Islet precursor cell (in vitro differentiated cells): ENCODE data around the gene LMO2.
A peak's percentile ranks its signal among the peaks of the same experiment; 100 is the strongest.

Experiments
- DNase-seq: peaks from one replicate; pipeline ENCODE4 v3.0.0-alpha.2; 2018

Gene LMO2

GRCh38 chr11:33885338-33886005, 6.4 kb downstream of the LMO2 start:
- DNase-seq, result no peak

- DNase-seq, result no peak
Observed at GRCh38 chr11:33884601-33885000, 7.3 kb downstream of the LMO2 start.

- DNase-seq, result no peak
Observed at GRCh38 chr11:33884035-33884434, 7.8 kb downstream of the LMO2 start.

GRCh38 chr11:33881651-33882503, 10.0 kb downstream of the LMO2 start:
- no peak for DNase-seq

- DNase-seq, result no peak
Observed at GRCh38 chr11:33880979-33881378, 10.9 kb downstream of the LMO2 start.

- no peak for DNase-seq
Observed at GRCh38 chr11:33879375-33879774, 12.5 kb downstream of the LMO2 start.

GRCh38 chr11:33877038-33877437, 14.8 kb downstream of the LMO2 start:
- DNase-seq, result no peak

- DNase-seq, result no peak
Observed at GRCh38 chr11:33875621-33876294, 16.1 kb downstream of the LMO2 start.

GRCh38 chr11:33874910-33875490, 16.9 kb downstream of the LMO2 start:
- no peak for DNase-seq

- no peak for DNase-seq
Observed at GRCh38 chr11:33874433-33874832, 17.4 kb downstream of the LMO2 start.

GRCh38 chr11:33869481-33870422, 22.1 kb downstream of the LMO2 start:
- DNase-seq, result peak; percentile 72

- no peak for DNase-seq
Observed at GRCh38 chr11:33868647-33869461, 23.0 kb downstream of the LMO2 start.

GRCh38 chr11:33867996-33868646, 23.8 kb downstream of the LMO2 start:
- no peak for DNase-seq

GRCh38 chr11:33867561-33867960, 24.3 kb downstream of the LMO2 start:
- DNase-seq, result no peak

GRCh38 chr11:33866936-33867335, 24.9 kb downstream of the LMO2 start:
- no peak for DNase-seq

GRCh38 chr11:33864479-33864878, 27.4 kb downstream of the LMO2 start:
- DNase-seq, result no peak

GRCh38 chr11:33863418-33864172, 28.3 kb downstream of the LMO2 start:
- DNase-seq, result no peak

GRCh38 chr11:33861941-33862589, 29.8 kb downstream of the LMO2 start:
- DNase-seq, result no peak

GRCh38 chr11:33861386-33861785, 30.5 kb downstream of the LMO2 start:
- DNase-seq, result no peak
